ENCODE measurements around the gene TUBGCP6.

TUBGCP6 gene

DNA sequence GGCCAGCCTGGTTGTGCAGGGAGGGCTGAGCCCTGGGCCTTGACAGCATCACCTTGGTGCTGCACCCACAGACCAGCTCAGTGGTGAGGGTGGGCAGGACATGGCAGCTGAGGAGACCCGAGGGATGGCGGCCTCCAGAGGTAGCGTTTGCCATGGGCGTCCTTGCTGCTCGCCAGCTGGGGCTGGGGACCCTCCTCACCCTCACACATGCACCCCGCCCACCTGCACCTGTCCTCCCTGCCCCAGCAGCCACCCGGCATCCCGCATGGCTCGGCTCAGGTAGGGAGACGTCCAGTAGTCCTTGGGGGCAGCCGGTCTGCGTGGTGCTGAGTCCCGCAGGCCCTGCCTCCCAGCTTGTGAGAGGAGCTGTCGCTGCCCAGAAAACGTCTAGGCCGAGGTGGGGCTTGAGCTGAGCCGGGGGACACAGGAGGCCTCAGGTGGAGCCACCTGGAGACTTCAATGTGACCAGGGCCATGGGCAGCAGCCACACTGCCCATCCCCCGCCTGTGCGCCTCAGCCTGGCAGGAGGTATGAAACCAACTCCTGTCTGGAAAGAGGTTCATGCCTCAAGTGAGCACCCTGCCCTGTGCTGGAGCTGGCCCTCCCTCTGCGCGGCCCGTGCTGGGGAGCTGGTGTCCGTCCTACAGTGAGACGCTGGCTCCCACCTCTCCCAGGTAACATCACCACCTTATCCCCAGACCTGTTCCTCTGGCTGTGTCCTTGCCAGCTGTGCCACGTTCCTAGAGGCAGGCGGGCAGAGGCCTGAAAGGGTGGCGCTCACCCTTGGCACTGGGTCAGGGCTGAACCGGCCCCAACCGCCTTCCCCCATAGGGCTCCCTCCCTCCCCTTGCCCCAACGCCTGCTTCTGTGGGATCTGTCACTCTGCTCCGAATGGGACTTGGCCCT lies 62.4 kb downstream of the TUBGCP6 start:
- no peaks in the 10 kb centered on the region for H3K9me3 ChIP-seq (ENCODE audit: severe bottlenecking)
- no peaks in the 10 kb centered on the region for H3K27me3 ChIP-seq (ENCODE audit: insufficient read depth, low read depth, severe bottlenecking)
- DNase-seq: no peak
- TF ChIP-seq, protein P1, sequence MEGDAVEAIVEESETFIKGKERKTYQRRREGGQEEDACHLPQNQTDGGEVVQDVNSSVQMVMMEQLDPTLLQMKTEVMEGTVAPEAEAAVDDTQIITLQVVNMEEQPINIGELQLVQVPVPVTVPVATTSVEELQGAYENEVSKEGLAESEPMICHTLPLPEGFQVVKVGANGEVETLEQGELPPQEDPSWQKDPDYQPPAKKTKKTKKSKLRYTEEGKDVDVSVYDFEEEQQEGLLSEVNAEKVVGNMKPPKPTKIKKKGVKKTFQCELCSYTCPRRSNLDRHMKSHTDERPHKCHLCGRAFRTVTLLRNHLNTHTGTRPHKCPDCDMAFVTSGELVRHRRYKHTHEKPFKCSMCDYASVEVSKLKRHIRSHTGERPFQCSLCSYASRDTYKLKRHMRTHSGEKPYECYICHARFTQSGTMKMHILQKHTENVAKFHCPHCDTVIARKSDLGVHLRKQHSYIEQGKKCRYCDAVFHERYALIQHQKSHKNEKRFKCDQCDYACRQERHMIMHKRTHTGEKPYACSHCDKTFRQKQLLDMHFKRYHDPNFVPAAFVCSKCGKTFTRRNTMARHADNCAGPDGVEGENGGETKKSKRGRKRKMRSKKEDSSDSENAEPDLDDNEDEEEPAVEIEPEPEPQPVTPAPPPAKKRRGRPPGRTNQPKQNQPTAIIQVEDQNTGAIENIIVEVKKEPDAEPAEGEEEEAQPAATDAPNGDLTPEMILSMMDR (IDR thresholded peaks at IDR 0.05; ENCODE audit: low read depth, low read length): no peak
- peaks cover 2% of the 10 kb centered on the region; the same call in 1 of the 2 replicates for H3K36me3 ChIP-seq
- H3K4me3 ChIP-seq (ENCODE audit: low read depth, low read length): no peak overlapping the region
- no peak overlapping the region for H3K27ac ChIP-seq

DNA sequence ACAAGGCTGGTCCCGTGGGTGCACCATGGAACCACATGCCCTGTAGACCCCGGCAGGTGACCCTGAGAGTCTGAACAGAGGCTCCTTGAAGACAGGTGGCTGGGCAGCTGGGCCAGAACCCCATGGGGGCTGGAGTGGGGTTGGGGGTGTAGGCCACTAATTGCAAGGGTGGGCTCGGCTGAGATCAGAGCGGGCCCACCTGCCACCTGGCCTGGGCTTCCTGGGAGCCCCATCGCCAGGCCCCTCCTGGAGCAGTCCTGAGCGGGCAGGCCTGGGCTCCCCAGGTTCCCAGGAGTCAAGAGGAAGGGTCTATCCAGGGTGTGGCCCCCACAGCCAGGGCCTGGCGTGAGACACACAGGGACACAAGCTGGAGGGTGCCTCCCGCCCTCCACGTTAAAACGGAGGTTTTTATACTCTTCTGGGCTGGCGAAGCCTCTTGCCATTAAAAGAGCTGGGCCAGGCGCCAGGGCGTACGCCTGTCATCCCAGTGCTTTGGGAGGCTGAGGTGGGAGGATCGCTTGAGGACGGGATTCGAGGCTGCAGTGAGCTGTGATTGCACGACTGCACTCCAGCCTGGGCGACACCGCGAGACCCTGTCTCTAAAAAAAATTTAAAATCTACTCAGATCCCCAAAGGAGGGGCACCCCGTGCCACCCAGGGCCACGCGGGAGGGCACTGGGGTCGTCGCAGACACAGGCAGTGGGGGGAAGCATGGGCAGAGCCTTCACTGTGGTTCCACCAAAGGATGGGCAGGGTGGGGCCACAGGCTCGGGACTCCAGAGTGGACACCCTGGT lies 63.9 kb downstream of the TUBGCP6 start:
- H3K36me3 ChIP-seq: no peaks in the 10 kb centered on the region; the same call in 1 of the 2 replicates
- no peak overlapping the region for H3K4me3 ChIP-seq (ENCODE audit: low read depth, low read length)
- H3K27me3 ChIP-seq (ENCODE audit: insufficient read depth, low read depth, severe bottlenecking): no peaks in the 10 kb centered on the region
- no peak overlapping the region for H3K27ac ChIP-seq
- no peaks in the 10 kb centered on the region for H3K9me3 ChIP-seq (ENCODE audit: severe bottlenecking)
- no peak for DNase-seq
- TF ChIP-seq, protein P1 (IDR thresholded peaks at IDR 0.05; ENCODE audit: low read depth, low read length): no peak

DNA sequence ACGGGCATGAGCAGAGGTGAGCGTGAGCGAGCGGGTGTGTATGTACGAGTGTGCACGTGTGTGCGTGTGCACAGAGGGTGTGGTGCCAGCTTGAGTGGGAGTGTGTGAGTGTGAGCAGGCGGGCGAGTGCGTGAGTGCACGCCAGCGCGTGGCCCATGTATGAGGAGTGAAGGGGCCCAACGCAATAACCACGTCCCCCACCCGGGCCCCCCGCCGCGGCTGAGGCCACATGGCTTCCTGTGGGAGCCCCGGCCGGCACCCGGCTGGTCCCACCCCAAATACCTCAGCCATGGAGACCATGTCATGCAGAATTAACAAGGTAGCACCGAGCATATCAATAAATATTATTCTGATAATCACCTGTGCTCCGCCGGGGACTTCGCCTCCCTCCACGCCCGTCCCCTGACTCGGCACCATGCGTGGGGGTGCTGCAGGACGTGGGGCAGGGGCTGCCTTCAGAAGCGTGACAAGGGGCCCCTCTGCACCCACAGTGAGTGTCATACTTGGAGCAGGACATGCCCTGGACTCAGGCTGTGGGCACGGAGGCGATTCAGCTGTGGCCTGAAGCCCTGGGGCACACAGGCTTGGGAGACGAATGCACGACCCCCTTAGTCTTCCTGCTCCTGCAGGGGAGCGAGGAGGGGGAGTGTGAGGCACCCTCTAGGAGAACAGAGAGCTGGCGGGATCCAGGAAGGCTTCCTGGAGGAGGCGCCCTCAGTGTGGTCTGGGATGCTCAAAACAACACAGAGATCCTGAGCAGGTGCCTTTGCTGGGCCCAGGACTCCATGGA lies 64.7 kb downstream of the TUBGCP6 start:
- no peaks in the 10 kb centered on the region; the same call in 1 of the 2 replicates for H3K36me3 ChIP-seq
- H3K9me3 ChIP-seq (ENCODE audit: severe bottlenecking): no peaks in the 10 kb centered on the region
- no peak overlapping the region for H3K27ac ChIP-seq
- no peaks in the 10 kb centered on the region for H3K27me3 ChIP-seq (ENCODE audit: insufficient read depth, low read depth, severe bottlenecking)
- TF ChIP-seq, protein P1 (IDR thresholded peaks at IDR 0.05; ENCODE audit: low read depth, low read length): no peak
- H3K4me3 ChIP-seq (ENCODE audit: low read depth, low read length): no peak overlapping the region
- DNase-seq: no peak

DNA sequence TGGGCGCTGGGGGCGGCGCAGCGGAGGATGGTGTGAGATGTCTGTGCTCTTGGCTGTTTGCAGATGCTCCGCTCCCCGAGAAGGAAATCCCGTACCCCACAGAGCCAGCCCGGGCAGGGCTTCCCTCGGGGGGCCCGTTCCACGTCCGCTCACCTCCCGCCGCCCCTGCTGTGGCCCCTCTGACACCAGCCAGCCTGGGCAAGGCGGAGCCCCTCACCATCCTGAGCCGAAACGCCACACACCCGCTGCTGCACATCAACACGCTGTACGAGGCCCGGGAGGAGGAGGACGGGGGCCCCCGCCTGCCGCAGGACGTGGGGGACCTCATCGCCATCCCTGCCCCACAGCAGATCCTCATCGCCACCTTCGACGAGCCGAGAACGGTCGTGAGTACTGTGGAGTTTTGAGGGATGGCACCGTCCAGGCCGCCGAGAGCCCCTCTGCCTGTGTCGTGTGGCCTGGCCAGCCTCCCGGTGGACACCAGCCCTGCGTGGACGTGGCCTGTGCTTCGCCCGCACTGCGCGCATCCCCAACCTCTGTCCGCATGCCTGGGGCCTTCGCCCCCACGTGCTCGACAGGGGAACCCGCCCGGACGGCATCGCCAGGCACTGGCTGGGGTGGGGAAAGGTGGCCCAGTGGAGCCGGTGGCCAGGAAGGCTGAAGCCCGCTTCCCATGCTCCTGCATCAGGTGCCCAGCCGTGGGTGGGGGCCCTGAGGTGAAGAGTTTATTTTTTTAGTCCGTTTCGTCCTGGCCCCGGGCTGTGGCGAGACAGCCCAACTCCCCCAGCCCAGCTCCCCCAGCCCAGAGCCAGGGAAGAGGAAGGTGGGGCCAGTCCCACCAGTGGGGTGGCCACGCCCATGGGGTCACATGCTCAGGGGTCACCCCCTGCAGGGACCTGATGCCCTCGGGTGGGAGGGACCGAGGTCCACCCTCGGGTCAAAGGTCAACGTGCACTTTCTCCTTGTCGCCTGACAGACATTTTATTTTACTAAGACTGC lies 65.7 kb downstream of the TUBGCP6 start:
- no peaks in the 10 kb centered on the region; the same call in 1 of the 2 replicates for H3K36me3 ChIP-seq
- H3K27ac ChIP-seq: no peak overlapping the region
- H3K27me3 ChIP-seq (ENCODE audit: insufficient read depth, low read depth, severe bottlenecking): no peaks in the 10 kb centered on the region
- DNase-seq: no peak
- H3K9me3 ChIP-seq (ENCODE audit: severe bottlenecking): no peaks in the 10 kb centered on the region
- TF ChIP-seq, protein P1 (IDR thresholded peaks at IDR 0.05; ENCODE audit: low read depth, low read length): no peak
- no peak overlapping the region for H3K4me3 ChIP-seq (ENCODE audit: low read depth, low read length)

Data from WERI-Rb-1 (cell line).